ENCODE results near the gene RPUSD2. TPM values are rescaled to one million over a fixed set of nuclear protein-coding genes. Genes with fewer than 3 reads are reported as not detected.
A peak's percentile ranks its signal among the peaks of the same experiment; 100 is the strongest.

Gene RPUSD2
- total RNA-seq, 2 donors from 2014 or later: 3.1 to 7.3 TPM

DNA sequence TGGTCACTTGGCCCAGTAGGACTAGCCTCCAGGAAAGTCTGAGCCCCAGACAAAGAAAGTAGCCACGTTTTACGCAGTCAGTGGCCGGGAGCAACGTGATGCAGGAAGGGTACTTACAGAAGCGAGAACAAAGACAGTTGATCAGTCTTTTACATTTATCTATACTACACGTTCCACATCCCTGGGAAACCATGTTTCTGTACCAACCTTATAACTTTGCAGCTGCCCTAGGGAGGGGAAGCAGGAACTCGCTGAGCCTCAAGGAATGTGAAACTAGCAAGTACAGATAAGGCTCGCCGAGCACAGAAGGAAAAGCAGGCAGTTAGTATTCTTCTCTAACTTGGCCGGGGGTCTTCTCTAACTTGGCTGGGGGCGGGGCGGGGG, 21.6 kb downstream of the RPUSD2 start:
- DNase-seq (no peak), ATAC-seq (no peak)
- no peak overlapping the region for H3K27ac ChIP-seq
- H3K4me3 ChIP-seq: no peak overlapping the region
- no peaks in the 10 kb centered on the region for H3K36me3 ChIP-seq (replicated peaks in 1 of 2; ENCODE audit: insufficient read depth in 1 of 2, low read depth in 2 of 2)
- H3K4me1 ChIP-seq: peaks cover 10% of the 10 kb centered on the region
- no peaks in the 10 kb centered on the region for H3K9me3 ChIP-seq
- TF ChIP-seq, protein P1, sequence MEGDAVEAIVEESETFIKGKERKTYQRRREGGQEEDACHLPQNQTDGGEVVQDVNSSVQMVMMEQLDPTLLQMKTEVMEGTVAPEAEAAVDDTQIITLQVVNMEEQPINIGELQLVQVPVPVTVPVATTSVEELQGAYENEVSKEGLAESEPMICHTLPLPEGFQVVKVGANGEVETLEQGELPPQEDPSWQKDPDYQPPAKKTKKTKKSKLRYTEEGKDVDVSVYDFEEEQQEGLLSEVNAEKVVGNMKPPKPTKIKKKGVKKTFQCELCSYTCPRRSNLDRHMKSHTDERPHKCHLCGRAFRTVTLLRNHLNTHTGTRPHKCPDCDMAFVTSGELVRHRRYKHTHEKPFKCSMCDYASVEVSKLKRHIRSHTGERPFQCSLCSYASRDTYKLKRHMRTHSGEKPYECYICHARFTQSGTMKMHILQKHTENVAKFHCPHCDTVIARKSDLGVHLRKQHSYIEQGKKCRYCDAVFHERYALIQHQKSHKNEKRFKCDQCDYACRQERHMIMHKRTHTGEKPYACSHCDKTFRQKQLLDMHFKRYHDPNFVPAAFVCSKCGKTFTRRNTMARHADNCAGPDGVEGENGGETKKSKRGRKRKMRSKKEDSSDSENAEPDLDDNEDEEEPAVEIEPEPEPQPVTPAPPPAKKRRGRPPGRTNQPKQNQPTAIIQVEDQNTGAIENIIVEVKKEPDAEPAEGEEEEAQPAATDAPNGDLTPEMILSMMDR (IDR thresholded peaks at IDR 0.05): no peak
- TF ChIP-seq POLR2A (IDR thresholded peaks at IDR 0.05): no peak
- WGBS, 2 donors: 35 to 64% methylated on average over 12 of the region's 12 CpGs
- H3K27me3 ChIP-seq: no peaks in the 10 kb centered on the region
- intact Hi-C loops (cut with DNase I): no loop called here

DNA sequence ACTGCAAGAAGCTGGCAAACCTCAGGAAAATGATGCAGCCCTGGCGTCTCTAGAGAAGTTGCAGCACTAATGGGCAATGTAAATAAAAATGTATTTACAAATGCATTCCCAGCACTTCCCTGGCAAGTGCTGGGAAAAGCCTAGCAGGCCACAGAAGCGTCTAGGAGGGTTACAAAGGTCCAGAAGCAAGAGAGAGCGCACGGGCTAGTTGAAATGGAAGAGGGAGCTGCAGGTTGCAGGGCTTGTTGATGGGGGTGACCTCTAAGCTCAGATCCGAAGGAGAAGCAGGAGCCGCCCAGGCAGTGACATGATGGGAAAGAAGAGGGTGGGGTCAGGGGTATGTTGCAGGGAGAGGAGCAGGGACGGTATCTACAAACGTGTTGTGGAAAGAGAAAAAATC, 22.3 kb downstream of the RPUSD2 start:
- H3K4me3 ChIP-seq: no peak overlapping the region
- no peaks in the 10 kb centered on the region for H3K36me3 ChIP-seq (replicated peaks in 1 of 2; ENCODE audit: insufficient read depth in 1 of 2, low read depth in 2 of 2)
- H3K27ac ChIP-seq: no peak overlapping the region
- whole genome bisulfite sequencing, 2 donors: 69 to 75% methylated on average over 8 of the region's 8 CpGs
- intact Hi-C loops (cut with DNase I): no loop called here
- no peak for ATAC-seq
- TF ChIP-seq POLR2A (IDR thresholded peaks at IDR 0.05): no peak
- TF ChIP-seq, protein P1 (IDR thresholded peaks at IDR 0.05): no peak
- no peaks in the 10 kb centered on the region for H3K27me3 ChIP-seq
- H3K4me1 ChIP-seq: peaks cover 10% of the 10 kb centered on the region
- H3K9me3 ChIP-seq: no peaks in the 10 kb centered on the region
- DNase-seq: no peak

GRCh38 chr15:40593165-40593564, 24.1 kb downstream of the RPUSD2 start:
- DNase-seq: no peak
- no peak for ATAC-seq
- Histone ChIP-seq H3K9me3 (no peaks in the 10 kb centered on the region), H3K4me1 (peaks cover 10% of the 10 kb centered on the region), H3K27ac (no peak overlapping the region), H3K36me3 (replicated peaks in 1 of 2; ENCODE audit: insufficient read depth in 1 of 2, low read depth in 2 of 2) (no peaks in the 10 kb centered on the region), H3K27me3 (no peaks in the 10 kb centered on the region), H3K4me3 (no peak overlapping the region)
- intact Hi-C loops (cut with DNase I): no loop called here
- TF ChIP-seq, protein P1 (IDR thresholded peaks at IDR 0.05): no peak
- WGBS, 2 donors: 40 to 44% methylated on average over 2 of the region's 2 CpGs

DNA sequence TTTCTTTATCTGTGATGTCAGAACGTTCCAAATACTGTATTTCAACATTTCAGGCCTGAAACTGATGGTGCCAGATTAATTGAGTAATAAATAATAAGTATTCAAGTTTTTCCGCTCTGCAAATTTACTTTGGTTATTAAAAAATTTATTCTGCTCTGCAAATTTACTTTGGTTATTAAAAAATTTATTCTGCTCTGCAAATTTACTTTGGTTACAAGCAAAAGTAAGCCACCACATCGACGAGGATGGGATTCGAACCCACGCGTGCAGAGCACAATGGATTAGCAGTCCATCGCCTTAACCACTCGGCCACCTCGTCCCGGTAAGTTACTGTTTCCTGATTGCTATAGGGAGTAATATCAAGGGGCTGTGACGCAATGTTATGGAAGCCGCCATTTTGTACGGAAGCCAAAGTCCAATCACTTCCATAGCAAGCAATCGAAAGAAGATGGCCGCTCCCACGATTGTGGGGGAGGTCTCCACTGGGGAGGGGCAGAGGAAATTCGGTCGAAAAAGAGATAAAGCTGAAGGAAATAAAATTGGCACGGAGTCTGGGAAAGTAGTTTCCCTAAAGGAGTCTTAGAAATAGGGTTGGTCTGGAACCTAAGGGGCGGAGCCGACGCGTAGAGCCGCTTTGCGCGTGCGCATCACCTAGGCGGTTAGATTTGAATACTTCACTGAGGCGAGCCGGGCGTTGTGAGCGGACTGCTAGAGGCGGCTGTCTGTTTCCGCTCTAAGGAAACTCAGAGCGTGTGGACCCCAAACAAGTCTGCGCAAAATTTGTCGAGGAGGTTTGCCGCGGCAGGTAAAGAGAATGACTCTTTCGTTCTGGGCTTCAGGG, 24.7 kb downstream of the RPUSD2 start, which contains the start of gene KNL1:
Gene KNL1, plus strand, starts transcription at position 662 of the 841 bp plus-strand sequence. CDS start 8,683 bp downstream, outside the sequence.
- ATAC-seq: peak; percentile 92
- Histone ChIP-seq H3K4me3 (peak within 1 kb of the TSS; percentile 24 to 31), H3K36me3 (replicated peaks in 1 of 2; ENCODE audit: insufficient read depth in 1 of 2, low read depth in 2 of 2) (no peaks in the 10 kb centered on the region), H3K27ac (peak within 1 kb of the TSS; percentile 70 to 89 (median 88)), H3K4me1 (peaks cover 10% of the 10 kb centered on the region), H3K9me3 (no peaks in the 10 kb centered on the region), H3K27me3 (no peaks in the 10 kb centered on the region)
- 2% methylated on average over 36 to 41 of the region's 41 CpGs for WGBS, 2 donors
- intact Hi-C loops (cut with DNase I): no loop called here
- peak; percentile 95 to 97 (median 96) for DNase-seq
- TF ChIP-seq POLR2A (IDR thresholded peaks at IDR 0.05): peak in 2 of 3 donors; percentile 22 to 44
- TF ChIP-seq, protein P1 (IDR thresholded peaks at IDR 0.05): no peak

Data from body of pancreas (tissue), 4 donors.